Sciatic nerve (tissue), 2 donors: ENCODE data around the gene MIGA2. TPM values are rescaled to one million over a fixed set of nuclear protein-coding genes. Genes with fewer than 3 reads are reported as not detected.

Experiments used
- ATAC-seq: fragments of 200-7000 bp; cut with Tn5 transposase; one replicate; pipeline ENCODE4 v1.9.1; 2020; ENCODE audit warnings: mild to moderate bottlenecking, moderate library complexity
- DNase-seq: peaks from one replicate; pipeline ENCODE4 v3.0.0-alpha.2; 2020; ENCODE audit warnings: low spot score
- intact Hi-C: fragments of 100-400 bp; cut with DNase I; formaldehyde crosslinking; loops from one replicate; pipeline ENCODE4 v1.14.2; 2022
- total RNA-seq: library from RNA; stranded (reverse); fragmentation: NEBNext Ultra II Directional; extraction: Animal tissue kit (Norgen Biotek cat#: 25700); gene quantifications from one replicate; pipeline ENCODE4 v1.2.1, GENCODE V29; 2021
- donor health status: DM: no; HTN: no; CAD: no.
- donor health status: DM: no; HTN: no; CAD: no.

The MIGA2 gene
- total RNA-seq, 1 donor from 2014 or later: 25.5 TPM

- no peak for DNase-seq
- intact Hi-C loops: no loop called here
- ATAC-seq: no peak
These were observed 26.0 kb upstream of the MIGA2 start for GRCh38 chr9:129010267-129010975.

GRCh38 chr9:129011170-129011569 lies 25.3 kb upstream of the MIGA2 start:
- ATAC-seq: no peak
- DNase-seq: no peak
- intact Hi-C loops: no loop called here

DNA sequence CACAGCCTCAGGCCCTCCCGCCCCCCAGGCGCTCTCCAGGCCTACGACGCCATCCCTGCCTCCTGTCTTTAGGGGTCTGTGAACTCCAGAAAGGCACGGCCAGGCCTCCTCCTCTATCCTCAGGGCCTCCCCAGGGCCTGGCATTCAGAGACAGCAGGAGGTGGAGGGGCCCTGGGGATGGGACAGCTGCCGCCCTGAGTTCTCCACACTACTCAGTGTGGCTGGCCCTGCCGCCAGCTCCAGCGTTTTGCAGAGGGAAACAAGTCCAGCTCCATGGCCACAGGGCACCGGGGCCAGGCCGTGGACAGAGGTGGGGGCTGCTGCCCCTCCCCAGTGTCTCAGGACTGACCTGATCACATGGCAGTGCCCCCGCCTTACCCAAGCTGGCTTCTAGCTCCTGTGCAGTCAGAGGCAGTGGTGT lies 24.7 kb upstream of the MIGA2 start:
- intact Hi-C loops: no loop called here
- DNase-seq (no peak), ATAC-seq (no peak)

DNA sequence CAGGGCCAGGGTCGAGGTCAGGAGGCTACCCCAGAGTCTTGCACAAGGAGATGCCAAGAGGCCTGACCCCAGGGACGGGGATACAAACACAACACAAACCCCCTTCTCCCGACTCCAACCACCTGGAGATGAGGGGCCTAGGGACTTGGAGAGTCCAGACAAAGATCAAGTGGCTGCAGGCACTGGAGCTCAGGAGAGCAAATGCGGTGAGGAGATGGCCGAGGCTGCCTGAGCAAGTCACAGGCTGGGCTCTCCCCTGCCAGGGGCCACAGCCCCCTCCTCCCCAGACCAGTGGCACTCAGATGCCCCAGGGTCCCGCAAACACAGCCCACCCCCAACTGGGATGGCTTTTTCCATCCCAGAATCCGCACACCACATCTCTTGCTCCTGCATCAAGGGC lies 24.1 kb upstream of the MIGA2 start:
- DNase-seq: no peak
- intact Hi-C loops: no loop called here
- no peak for ATAC-seq

DNA sequence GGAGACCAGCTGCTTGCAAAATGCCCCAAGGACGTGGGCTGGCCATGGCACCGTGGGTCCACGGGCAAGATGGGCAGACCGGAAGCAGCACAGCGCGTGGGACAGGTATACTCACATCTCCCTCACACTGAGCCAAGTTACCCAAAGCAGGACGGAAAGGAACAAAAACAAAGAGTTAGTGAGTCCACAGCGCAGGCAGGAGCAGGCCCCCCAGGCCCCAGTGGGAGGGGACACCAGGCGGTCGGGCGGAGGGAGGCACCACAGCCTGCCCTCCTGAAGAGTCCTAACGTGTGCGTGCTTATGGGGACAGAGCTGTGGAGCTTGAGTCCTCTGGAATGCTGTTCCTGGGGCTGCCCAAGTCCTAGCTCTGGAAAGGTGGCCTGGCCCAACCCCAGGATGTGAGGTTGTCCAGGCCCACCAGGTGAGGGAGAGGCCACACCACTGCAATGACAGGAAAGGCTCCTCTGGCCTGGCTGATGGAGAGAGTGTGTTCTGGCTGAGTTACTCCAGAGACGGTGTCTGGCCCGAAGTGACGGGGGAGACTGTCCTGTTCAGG lies 23.5 kb upstream of the MIGA2 start:
- intact Hi-C loops: no loop called here
- ATAC-seq (no peak), DNase-seq (no peak)

DNA sequence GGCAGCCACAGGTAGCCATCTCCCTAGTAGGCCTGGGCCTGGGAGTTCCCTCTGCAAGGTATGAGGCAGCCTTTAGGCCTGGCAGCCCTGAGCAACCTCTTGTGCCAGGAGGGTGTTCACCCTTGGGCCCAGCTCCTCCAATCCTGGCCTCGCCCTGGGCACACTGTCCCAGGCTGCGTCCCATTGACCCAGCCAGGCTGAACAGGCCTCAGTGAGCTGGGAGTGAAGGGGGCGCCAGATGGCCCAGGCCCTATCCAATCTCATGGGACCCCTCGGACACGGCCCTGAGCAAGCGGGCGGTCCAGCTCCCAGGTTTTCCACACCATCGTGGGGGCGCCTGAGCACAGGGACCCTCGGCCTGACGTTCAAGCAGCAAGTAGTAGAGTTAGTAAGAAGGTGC lies 22.8 kb upstream of the MIGA2 start:
- DNase-seq (no peak), ATAC-seq (no peak)
- intact Hi-C loops: no loop called here

- no peak for ATAC-seq
- intact Hi-C loops: no loop called here
These were observed 22.3 kb upstream of the MIGA2 start for GRCh38 chr9:129014124-129014523.

GRCh38 chr9:129014608-129015007 lies 21.8 kb upstream of the MIGA2 start:
- no peak for ATAC-seq
- intact Hi-C loops: no loop called here
- no peak for DNase-seq

More at GRCh38 chr9:129014124-129014523, 22.3 kb upstream of the MIGA2 start:
- DNase-seq: no peak

GRCh38 chr9:129021091-129021490 lies 15.3 kb upstream of the MIGA2 start:
- ATAC-seq: peak; percentile 31
- intact Hi-C loops: no loop called here

DNA sequence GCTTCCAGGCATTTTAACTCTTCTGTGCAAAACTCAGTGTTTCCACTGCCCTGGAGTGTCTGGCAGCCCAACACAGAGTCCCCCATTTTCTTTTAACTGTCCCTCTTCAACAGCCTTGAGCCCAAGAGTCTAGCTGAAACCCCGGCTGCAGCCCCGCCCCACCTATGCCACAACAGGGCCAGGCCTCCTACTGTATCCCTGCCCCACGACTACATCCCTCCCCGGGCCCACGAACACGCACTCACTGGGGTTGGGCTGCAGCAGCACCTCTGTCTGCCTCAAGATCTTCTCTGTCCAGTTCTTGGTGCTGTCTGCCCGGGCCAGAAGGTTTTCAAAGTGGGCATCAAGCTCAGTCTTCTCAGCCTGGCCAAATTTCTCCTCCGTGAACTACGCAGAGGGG lies 14.4 kb upstream of the MIGA2 start:
- DNase-seq: no peak
- no peak for ATAC-seq
- intact Hi-C loops: no loop called here

More at GRCh38 chr9:129021091-129021490, 15.3 kb upstream of the MIGA2 start:
- no peak for DNase-seq

DNA sequence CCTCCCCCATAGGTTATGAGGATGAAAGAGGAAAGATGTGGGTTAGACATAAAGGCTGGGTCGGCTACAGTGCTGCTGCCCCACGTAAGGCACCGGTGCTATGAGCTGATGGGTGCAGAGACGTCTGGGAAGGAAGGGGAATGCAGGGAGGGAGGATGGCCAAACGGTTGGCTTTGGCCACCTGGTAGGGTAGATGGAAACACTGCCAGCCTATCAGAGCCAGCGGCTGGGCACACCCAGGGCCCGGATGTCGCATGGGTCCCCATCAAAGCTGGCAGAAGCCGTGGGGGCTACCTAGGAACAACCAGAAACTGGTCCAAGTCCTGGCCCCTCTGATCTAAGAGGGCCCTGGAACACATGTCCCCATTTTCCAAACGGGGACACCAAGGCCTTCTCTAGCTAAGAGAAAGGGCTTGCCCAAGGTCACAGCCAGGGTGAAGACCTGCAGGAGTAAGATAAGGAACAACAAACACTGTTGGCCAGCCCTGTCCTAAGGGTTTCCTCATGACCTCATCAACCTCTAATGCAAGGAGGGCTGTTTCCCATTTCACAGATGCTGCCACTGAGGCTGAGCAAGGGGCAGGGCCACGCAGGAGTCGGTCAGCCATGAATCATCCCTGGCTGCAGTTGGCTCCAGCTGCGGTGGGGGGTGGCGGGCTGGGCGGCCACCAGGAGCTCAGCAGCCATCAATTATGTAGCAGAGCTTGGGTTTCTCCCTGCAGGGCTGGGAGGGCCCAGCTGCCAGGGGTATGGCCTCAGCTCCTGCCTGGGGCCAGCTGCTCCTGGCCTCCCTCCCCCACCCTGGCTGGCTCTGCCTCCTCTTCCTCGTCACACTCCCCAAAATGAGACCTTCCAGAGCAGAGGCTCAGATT lies 13.2 kb upstream of the MIGA2 start:
- intact Hi-C loops: no loop called here
- DNase-seq (no peak), ATAC-seq (peak; percentile 41)

- no peak for ATAC-seq
- DNase-seq: no peak
- intact Hi-C loops: no loop called here
These were observed 12.6 kb upstream of the MIGA2 start for GRCh38 chr9:129023908-129024233.

GRCh38 chr9:129026442-129027223 lies 9.8 kb upstream of the MIGA2 start:
- ATAC-seq (peak; percentile 3), DNase-seq (no peak)
- intact Hi-C loops: no loop called here

- peak; percentile 0 for ATAC-seq
- DNase-seq: no peak
- intact Hi-C loops: no loop called here
These were observed 9.2 kb upstream of the MIGA2 start for GRCh38 chr9:129027224-129027684.

- intact Hi-C loops: no loop called here
- DNase-seq (no peak), ATAC-seq (peak; percentile 11)
These were observed 8.7 kb upstream of the MIGA2 start for GRCh38 chr9:129027685-129028191.

DNA sequence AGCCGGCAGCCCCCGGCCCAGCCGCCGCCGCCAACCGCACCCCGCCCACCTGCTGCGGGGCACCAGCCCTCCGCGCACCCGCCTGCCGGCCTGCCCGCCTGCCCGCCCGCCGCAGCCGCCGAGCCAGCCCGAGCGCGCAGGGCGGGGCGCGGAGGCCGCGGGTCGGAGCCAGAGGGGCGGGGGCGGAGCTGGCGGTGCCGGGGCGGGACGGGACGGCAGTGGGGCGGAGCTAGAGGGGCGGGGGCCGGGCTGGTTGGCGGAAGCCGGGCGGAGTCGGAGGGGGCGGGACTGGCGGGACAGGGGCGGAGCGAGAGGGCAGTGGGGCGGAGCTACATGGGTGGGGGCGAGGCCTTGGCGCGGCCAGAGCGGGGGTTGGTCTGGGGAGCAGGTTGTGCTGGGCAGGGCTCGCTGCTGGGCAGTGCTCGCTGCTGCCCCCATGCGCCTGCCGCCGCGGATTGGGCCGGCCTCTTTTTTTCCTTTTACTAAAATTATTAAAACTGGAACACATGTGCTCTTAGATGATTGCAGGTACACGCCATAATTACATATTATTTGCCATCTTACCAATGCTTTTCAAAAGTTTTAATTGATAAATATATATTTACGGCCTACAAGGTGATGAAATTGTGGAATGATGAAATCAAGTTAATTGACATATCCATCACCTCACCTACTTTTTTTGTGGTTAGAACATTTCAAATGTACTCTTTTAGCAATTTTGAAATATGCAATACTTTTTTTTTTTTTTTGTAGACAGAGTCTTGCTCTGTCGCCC lies 8.0 kb upstream of the MIGA2 start, which contains the start of gene SH3GLB2:
Gene SH3GLB2, minus strand, starts transcription at position 140 of the 775 bp plus-strand sequence. CDS start 177 bp downstream, outside the sequence.
- DNase-seq (peak; percentile 98), ATAC-seq (peak; percentile 97)
- intact Hi-C loops: no loop called here

DNA sequence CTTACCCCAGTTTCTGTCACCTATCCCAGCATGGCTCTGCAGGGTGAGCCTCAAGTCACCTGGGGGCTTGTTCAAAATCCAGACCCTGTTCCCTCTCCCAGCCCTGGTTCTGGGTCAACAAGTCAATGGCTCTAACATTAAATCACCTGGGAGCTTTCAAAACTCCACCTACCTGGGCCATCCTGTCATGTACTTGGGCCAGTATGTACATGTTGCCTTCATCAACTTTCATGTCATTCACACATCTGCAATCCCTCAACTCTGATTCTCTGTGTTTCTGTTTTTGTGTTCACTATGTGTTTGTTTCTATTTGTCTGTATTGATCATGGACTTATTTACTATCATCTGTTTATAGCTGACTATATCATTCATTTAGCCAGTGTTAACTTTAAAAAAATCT lies 6.2 kb upstream of the MIGA2 start:
- no peak for ATAC-seq
- intact Hi-C loops: no loop called here
- no peak for DNase-seq

GRCh38 chr9:129031514-129031913 lies 4.9 kb upstream of the MIGA2 start:
- ATAC-seq: no peak
- intact Hi-C loops: no loop called here
- no peak for DNase-seq
